Cardiac muscle cell (in vitro differentiated cells and primary cell): Measurements from ENCODE around the gene RARB. TPM values are rescaled to one million over a fixed set of nuclear protein-coding genes. Genes with fewer than 3 reads are reported as not detected.
A peak's percentile ranks its signal among the peaks of the same experiment; 100 is the strongest.

Experiments
- DNase-seq, 2 donors: peaks; one replicate each; pipeline versions ENCODE4 v3.0.0 to v3.0.0-alpha.2; 2010 to 2017; ENCODE audit warnings: low read depth in 1 of 2, low spot score in 1 of 2
- H3K27ac ChIP-seq: fragments of 200-600 bp; sonication (generic); 2 replicates; pipeline ENCODE4 v1.5.1; 2016
- H3K27me3 ChIP-seq: fragments of 200-600 bp; sonication (generic); 2 replicates; pipeline ENCODE4 v1.6.0; 2016; ENCODE audit warnings: control low read depth
- H3K36me3 ChIP-seq: fragments of 200-600 bp; sonication (generic); 2 replicates; pipeline ENCODE4 v1.5.1; 2016; ENCODE audit warnings: control low read depth
- H3K4me1 ChIP-seq: fragments of 200-600 bp; sonication (generic); 2 replicates; pipeline ENCODE4 v1.8.1; 2017; ENCODE audit warnings: low read depth, mild to moderate bottlenecking, mixed run types
- H3K4me3 ChIP-seq: fragments of 200-600 bp; sonication (generic); 2 replicates; pipeline ENCODE4 v1.5.1; 2016; ENCODE audit warnings: mild to moderate bottlenecking
- H3K9me3 ChIP-seq: fragments of 200-600 bp; sonication (generic); 2 replicates; pipeline ENCODE4 v1.5.1; 2017; ENCODE audit warnings: low read depth, mild to moderate bottlenecking, control low read depth
- CTCF ChIP-seq: IDR thresholded peaks from 2 replicates; pipeline ENCODE4 v1.5.1; 2012; ENCODE audit warnings: low read depth, mild to moderate bottlenecking, low read length
- polyA plus RNA-seq: library from polyadenylated mRNA; unstranded; fragments of >200 nt; fragmentation: Nextera tagmentation; extraction: Ambion mirVana; gene quantifications from 2 replicates; pipeline ENCODE4 v1.2.1, GENCODE V29; 2016
- total RNA-seq: library from RNA; depleted of rRNA; stranded (reverse); fragments of >200 nt; gene quantifications from 2 replicates; pipeline ENCODE4 v1.2.3, GENCODE V29; 2016

The RARB gene
- total and polyA plus RNA-seq, 2 experiments from 2014 or later = 22.4 to 27.2 TPM

GRCh38 chr3:25427563-25427941 is 511 bp upstream of the RARB start:
- no peaks in the 10 kb centered on the region for H3K36me3 ChIP-seq
- H3K4me3 ChIP-seq = peak overlapping the region; percentile 81
- H3K9me3 ChIP-seq = no peaks in the 10 kb centered on the region
- DNase-seq = peak; percentile 27 to 63
- peaks cover 33% of the 10 kb centered on the region for H3K4me1 ChIP-seq
- no peak for TF ChIP-seq CTCF
- no peaks in the 10 kb centered on the region for H3K27me3 ChIP-seq
- H3K27ac ChIP-seq = peak overlapping the region; percentile 99

GRCh38 chr3:25428789-25429335 is 799 bp downstream of the RARB start:
- Histone ChIP-seq H3K27me3 (no peaks in the 10 kb centered on the region), H3K9me3 (no peaks in the 10 kb centered on the region), H3K36me3 (no peaks in the 10 kb centered on the region), H3K4me3 (peak overlapping the region; percentile 81), H3K27ac (peak overlapping the region; percentile 99), H3K4me1 (peaks cover 43% of the 10 kb centered on the region)
- TF ChIP-seq CTCF = no peak
- peak in 1 of 2 donors; percentile 26 for DNase-seq

GRCh38 chr3:25429361-25430286 is 1.6 kb downstream of the RARB start:
- DNase-seq = peak in 1 of 2 donors; percentile 28
- Histone ChIP-seq H3K36me3 (no peaks in the 10 kb centered on the region), H3K4me3 (peak overlapping the region; percentile 81), H3K9me3 (no peaks in the 10 kb centered on the region), H3K27ac (peak overlapping the region; percentile 99), H3K4me1 (peaks cover 39% of the 10 kb centered on the region), H3K27me3 (no peaks in the 10 kb centered on the region)
- TF ChIP-seq CTCF = no peak

GRCh38 chr3:25430287-25430934 is 2.3 kb downstream of the RARB start:
- H3K36me3 ChIP-seq = no peaks in the 10 kb centered on the region
- H3K27me3 ChIP-seq = no peaks in the 10 kb centered on the region
- TF ChIP-seq CTCF = no peak
- peak in 1 of 2 donors; percentile 58 for DNase-seq
- peak overlapping the region; percentile 81 for H3K4me3 ChIP-seq
- no peaks in the 10 kb centered on the region for H3K9me3 ChIP-seq
- peak overlapping the region; percentile 99 for H3K27ac ChIP-seq
- H3K4me1 ChIP-seq = peaks cover 38% of the 10 kb centered on the region

- peak in 1 of 2 donors; percentile 41 for DNase-seq
- H3K4me1 ChIP-seq = peaks cover 38% of the 10 kb centered on the region
- H3K9me3 ChIP-seq = no peaks in the 10 kb centered on the region
- H3K36me3 ChIP-seq = no peaks in the 10 kb centered on the region
- TF ChIP-seq CTCF = no peak
- peak overlapping the region; percentile 81 for H3K4me3 ChIP-seq
- H3K27me3 ChIP-seq = no peaks in the 10 kb centered on the region
- peak overlapping the region; percentile 99 for H3K27ac ChIP-seq
These were observed 3.1 kb downstream of the RARB start for GRCh38 chr3:25430935-25431770.
